NCI-H2227 (cell line): ENCODE results near the gene EFCAB8.
"Not testable (repeated sequence)": the region's sequence is repeated elsewhere in the genome, so short reads cannot be mapped to it uniquely, and the experiment has no call there.

Experiments
- DNase-seq: peaks from one replicate; lab custom pipeline; 2025; ENCODE audit not compliant: unreplicated experiment; lab: John Stamatoyannopoulos, UW

Gene EFCAB8

GRCh38 chr20:32839982-32840285 is 18.8 kb upstream of the EFCAB8 start:
- DNase-seq = no peak

DNA sequence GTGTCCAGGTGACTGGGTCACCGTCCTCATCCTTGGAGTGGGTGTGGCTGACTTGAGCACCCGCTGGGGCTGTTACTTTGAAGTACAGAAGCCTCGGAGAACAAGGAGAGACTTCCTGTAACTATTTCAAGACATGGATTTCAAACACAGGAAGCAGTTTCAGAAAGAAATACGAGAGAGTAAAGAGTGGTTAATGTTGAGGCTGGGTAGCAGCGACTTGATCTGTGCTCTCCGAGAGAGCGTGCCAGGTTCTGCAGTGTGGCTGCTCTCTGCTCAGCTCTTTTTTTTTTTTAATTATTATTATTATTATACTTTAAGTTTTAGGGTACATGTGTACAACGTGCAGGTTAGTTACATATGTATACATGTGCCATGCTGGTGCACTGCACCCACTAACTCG is 17.5 kb upstream of the EFCAB8 start:
- no peak for DNase-seq

- no peak for DNase-seq
Observed at GRCh38 chr20:32841632-32842031, 17.1 kb upstream of the EFCAB8 start.

GRCh38 chr20:32842688-32843524 is 15.8 kb upstream of the EFCAB8 start:
- DNase-seq = no peak

GRCh38 chr20:32845786-32846185 is 12.9 kb upstream of the EFCAB8 start:
- no peak for DNase-seq

DNA sequence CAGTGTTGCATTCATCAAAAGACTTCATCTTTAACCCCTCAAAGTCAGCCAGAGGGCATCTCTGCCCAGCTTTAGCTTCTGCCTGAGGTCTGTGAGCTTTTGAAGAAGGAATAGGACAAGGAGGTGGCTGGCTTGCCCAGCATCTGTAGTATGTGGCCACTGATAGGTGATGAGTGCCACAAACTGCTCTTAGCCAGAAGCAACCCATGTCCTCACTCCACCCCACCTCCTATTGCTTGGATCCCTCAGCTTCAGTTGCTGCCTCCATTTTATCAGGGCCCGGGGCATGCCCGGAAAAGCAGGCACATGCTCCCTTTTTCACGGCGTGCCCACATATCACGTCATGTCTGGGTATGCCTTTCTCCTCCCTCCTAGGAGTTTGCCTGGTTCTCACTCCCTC is 11.9 kb upstream of the EFCAB8 start:
- no peak for DNase-seq

GRCh38 chr20:32847964-32848363 is 10.8 kb upstream of the EFCAB8 start:
- DNase-seq = no peak

DNA sequence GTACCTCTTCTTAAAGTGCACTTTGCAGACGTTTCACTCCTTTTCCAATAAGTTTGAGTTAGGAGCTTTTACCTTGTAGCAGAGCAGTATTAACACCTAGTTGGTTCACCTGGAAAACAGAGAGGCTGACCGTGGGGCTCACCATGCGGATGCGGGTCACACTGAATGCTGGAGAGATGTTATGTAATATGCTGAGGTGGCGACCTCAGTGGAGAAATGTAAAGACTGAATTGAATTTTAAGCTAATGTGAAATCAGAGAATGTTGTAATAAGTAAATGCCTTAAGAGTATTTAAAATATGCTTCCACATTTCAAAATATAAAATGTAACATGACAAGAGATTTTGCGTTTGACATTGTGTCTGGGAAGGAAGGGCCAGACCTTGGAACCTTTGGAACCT is 9.9 kb upstream of the EFCAB8 start:
- DNase-seq = no peak

DNA sequence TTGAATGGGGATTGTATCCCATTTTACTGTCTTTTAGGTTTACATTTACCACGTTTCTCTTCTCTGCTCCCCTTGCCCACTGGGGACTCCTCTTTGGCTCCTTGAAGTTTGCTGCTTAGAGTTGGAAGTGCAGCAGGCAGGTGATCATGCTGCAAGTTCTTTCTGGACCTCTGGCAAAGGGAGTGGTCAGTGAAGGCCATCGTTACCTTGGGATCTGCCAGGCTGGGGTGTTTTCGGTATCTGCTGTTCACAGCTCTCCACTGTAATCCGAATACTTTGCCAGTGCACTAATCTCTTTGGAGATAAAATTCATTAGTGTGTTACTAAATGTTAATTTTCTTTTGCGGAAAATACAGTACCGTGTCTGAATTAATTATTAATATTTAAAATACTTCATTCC is 9.1 kb upstream of the EFCAB8 start:
- DNase-seq = no peak

DNA sequence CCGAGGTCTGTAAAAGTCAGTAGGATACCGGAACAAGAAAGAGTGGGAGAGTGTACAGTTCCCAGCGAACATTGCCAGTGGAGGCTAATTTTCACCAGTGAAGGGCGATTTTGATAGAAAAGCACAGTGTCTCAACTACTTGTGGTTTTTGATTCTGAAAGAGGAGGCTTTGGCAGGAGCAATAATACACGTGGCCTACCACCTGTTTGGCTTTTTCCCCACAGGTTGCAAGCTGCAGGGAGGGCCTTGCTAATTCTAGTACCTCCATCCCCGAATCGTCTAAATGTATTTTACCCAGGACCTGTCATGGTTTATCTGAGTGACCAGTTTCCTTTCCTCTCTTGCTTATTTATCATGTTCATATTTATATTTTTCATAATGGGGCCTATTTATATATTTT is 3.3 kb upstream of the EFCAB8 start:
- DNase-seq = no peak

- DNase-seq = no peak
Observed at GRCh38 chr20:32858189-32858588, 534 bp upstream of the EFCAB8 start.

GRCh38 chr20:32861446-32861845 is 2.7 kb downstream of the EFCAB8 start:
- DNase-seq = no peak

DNA sequence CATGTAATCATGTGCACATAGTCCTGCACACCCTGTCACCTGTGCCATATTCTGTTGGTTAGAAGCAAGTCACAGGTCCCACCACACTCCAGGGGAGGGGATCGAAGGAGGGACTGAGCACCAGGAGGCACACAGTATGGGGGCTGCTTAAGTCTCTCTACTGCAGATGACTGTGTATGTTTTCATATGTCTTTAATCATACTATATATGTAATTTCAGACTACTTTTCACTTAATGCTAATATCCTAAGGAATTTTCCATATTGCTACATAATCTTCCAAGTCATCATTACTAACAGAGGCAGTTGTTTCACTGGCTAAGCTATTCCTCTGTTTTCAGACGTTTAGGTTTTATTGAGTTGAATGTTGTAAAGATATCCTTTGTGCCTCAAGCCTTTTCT is 10.8 kb downstream of the EFCAB8 start:
- DNase-seq = no peak

GRCh38 chr20:32870526-32870925 is 11.8 kb downstream of the EFCAB8 start:
- DNase-seq = not testable (repeated sequence)

- DNase-seq = no peak
Observed at GRCh38 chr20:32870985-32871384, 12.3 kb downstream of the EFCAB8 start.

DNA sequence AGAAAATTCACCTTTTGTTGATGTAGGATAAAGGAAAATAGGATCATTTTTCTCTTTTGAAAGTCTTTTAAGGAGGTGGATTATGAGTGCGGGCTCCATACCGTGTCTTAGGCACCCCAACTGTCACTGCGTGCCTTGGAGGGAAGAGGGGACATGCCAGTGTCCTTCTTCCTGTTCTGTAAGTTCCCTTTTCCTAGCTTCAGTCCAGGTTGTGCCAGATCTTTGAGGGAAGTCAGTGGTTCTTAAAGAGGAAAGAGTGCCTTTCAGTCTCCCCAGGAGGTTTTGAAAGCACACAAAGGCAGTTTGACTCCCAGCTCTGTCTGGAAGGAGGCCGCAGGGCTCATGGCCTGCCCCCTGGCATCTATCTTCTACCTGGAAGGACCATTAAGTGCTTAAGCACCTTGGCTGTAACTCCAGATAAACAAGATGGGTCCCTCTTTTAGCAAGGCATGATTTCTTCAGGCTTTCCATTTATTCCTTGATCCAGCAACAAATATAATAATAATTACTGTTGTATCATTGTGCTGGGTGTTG is 13.0 kb downstream of the EFCAB8 start:
- DNase-seq = no peak

DNA sequence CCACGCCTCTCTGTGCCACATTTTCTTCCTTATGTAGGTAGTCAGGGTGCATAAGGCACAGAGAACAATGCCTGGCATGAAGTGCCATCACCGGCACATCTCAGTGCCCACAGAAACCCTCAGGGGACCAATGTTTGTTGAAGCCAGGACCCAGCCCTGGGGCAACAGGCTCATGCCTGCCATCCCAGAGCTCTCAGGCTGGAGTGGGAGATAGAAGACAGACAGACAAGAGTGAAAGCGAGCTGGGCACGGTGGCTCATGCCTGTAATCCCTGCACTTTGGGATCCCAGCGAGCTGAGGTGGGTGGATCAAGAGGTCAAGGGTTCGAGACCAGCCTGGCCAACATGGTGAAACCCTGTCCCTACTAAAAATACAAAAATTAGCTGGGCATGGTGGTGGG is 13.5 kb downstream of the EFCAB8 start:
- no peak for DNase-seq

- DNase-seq = no peak
Observed at GRCh38 chr20:32875673-32876072, 16.9 kb downstream of the EFCAB8 start.

DNA sequence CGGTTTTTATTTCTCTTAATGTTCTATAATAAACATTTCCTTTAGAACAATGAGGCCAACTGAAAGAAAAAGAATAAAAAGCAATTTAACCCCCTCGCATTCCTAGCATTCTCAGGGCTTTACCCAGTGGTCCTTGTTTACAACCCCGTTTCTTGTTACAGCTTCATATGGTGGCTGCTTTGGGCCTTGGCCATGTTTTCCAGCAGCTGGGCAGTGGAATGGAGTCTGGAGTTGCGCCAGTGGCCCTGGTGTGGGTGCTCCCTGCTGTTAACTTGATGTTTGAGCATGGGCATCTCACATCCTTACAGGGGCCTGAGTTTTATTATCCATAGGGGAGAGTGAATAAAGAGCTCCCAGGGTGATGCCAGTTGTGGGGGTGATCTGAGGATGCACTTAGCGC is 18.8 kb downstream of the EFCAB8 start:
- DNase-seq = no peak

- no peak for DNase-seq
Observed at GRCh38 chr20:32878820-32879219, 20.1 kb downstream of the EFCAB8 start.

DNA sequence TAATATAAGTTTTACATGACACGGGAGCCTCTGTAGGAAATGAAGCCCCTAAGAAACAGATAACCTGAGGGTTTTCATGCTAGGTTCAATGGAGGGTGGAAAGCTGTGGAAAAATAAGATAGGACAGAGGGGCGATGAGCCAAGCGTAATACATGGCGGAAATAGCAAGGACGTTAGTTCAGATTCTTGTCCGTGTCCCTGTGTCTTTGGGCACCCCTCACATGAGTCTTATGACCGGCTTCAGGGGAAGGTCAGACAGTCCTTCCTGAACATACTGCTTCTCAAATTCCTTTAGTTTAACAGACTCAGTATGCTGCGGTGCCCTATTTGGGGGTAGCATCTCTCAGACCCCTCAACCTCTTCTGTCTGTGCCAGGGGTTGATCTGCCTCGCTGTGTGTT is 20.8 kb downstream of the EFCAB8 start:
- DNase-seq = no peak

- no peak for DNase-seq
Observed at GRCh38 chr20:32880635-32881034, 21.9 kb downstream of the EFCAB8 start.

GRCh38 chr20:32883081-32883480 is 24.4 kb downstream of the EFCAB8 start:
- DNase-seq = no peak
